HG03520 (cell line): ENCODE results near the gene ANO10.

ENCODE experiments used
- ATAC-seq: cut with Tn5 transposase; IDR thresholded peaks from one replicate; pipeline ENCODE4 v1.9.1; 2021; ENCODE audit warnings: mild to moderate bottlenecking, moderate library complexity; ENCODE audit not compliant: unreplicated experiment

Gene ANO10

GRCh38 chr3:43426388-43426787, 195.4 kb downstream of the ANO10 start:
- no peak for ATAC-seq

DNA sequence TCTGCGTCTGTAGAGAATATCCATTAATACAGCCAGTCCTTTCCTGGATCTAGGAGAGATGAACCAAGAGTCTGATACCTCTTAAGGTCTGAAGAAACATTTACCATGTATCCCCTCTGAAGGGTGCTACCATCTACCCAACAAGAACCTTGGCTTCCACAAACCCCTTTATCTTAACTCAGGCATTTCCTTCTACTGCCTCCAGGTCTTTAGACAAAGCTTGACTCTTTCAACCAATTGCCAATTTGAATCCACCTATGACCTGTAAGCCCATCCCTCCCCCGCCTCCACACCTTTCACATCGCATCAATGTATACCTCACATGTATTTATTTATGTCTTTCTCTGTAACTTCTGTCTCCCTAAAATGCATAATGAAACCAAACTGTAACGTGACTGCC, 196.0 kb downstream of the ANO10 start:
- no peak for ATAC-seq

DNA sequence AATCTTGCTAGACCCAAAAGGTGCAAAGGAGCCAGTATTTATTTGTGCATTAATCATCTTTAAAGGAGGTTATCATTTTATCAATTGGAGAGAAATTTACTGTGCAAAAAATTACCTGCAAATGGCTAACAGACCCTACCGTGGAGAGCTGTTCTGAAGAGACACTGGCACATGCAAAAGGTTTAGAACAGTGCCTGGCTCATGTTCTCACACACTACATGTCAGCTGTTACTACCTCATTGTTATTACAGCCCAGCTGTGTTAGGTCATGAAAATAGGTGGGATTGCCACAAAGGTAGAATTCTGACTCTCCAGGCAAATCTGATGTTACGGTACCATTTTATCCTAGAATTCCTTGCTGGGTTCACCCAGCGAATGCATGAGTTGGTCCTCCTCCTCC, 198.2 kb downstream of the ANO10 start:
- no peak for ATAC-seq

- ATAC-seq = no peak
Measured at GRCh38 chr3:43423142-43423541, 198.7 kb downstream of the ANO10 start.

DNA sequence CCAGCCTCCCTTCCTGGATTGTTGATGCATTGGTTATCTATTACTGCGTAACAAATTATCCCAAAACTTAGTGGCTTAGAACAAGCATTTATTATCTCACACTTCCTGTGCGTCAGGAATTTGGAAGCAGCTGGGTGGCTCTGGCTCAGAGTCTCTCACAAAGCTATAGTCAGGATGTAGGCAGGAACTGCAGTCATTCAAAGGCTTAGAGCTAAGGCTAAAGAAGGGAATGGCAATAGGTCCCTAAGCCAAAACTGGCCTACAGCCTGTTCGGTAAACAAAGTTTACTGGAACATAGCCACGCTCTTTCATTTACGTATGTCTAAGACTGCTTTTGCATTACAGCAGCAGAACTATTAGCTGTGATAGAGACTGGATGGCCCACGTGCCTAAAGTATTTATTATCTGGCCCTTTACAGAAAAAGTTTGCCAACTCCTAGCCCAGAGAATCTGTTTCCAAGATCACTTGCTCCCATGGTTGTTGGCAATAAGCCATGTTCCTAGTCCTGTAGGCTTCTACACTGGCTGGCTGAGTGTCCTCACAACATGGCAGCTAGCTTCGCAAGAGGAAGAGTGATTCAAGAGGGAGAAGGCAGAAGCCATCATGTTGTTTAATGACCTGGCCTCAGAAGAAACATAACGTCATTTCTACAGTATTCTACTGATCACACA, 203.1 kb downstream of the ANO10 start:
- ATAC-seq = no peak

DNA sequence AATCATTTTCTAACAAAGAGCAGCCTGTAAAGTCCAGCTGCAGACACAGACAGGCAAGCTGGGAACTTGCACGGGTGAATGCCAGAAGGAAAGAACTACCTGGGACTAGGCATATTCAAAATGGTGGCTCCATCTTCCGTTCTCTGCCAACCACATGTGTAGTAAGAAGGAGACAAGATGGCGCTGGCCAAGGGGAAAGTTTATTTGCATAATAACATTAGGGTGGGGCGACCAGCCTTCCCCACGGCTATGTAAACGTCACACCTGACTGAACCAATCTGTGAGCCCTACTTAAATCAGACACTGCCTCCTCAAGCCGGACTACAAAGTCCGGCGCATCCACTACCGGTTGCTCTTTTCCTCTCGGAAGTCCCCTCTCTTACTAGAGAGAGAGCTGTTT, 204.7 kb downstream of the ANO10 start:
- no peak for ATAC-seq

GRCh38 chr3:43415088-43415487, 206.7 kb downstream of the ANO10 start:
- no peak for ATAC-seq

DNA sequence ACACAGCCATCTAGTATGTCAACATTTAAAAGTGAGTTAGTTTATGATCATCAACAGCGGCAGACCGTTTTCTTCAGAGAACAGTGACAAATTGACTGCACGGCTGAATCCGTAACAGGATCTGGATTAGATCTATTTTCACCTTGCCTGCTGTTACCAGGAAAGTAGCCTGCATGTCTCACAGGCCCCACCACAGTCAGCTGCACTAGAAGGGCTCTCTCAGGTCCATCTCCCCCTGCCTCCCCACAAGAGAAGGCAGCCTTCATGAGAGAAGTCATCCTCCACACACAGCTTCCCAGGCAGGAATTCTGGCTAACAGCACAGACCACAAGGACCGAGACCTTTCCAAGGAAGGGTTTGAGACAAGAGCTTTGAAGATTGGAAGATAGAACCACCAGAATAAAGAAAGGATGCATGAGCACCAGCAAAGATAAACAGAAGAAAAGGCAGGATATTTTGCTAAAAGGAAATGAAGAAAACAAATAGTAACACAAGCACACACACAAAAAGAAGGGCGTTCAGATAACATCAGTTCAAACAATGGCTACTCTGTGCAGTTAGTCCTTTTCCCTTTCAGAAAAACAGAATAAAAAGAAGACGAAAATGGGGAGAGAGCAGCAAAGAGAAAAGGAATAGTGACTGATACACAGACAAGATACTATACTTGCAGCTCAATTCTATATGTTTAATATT, 208.0 kb downstream of the ANO10 start:
- ATAC-seq = no peak

- no peak for ATAC-seq
Measured at GRCh38 chr3:43411429-43411828, 210.4 kb downstream of the ANO10 start.

DNA sequence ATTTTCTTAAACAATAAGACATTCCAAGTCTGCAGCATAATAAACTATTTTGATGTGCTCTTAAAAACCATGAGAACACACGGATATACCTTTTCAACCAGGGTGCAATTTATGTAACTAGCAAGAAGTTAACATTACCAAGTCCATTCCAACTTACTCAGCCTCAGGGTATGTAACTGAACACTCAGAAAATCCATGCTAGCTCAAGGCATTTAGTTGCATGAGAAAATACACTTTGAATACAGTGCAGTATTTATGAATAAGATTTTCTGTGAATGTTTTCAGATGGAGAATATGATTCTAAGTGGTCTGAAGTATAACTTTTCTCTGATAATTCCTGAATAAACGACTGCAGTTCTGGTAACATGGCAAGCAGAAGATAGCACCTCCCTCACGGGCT, 211.2 kb downstream of the ANO10 start:
- ATAC-seq = no peak

DNA sequence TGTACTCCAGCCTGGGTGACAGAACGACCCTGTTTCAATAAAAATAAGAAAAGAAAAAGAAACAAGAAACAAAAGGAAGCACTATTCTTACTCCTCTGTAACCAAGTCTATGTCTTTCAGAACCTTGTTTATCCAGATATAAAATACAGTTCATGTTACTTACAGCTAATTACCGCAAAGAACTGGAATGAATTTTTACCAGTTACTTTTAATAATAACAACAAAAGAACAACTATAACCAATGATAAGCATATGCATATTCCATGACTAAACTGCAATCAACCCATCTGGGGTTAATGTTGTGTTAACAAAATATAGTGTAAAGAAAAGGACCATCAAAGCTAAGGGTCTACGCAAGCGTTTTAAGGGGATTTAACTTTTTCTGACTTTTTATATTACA, 212.3 kb downstream of the ANO10 start:
- ATAC-seq = no peak

DNA sequence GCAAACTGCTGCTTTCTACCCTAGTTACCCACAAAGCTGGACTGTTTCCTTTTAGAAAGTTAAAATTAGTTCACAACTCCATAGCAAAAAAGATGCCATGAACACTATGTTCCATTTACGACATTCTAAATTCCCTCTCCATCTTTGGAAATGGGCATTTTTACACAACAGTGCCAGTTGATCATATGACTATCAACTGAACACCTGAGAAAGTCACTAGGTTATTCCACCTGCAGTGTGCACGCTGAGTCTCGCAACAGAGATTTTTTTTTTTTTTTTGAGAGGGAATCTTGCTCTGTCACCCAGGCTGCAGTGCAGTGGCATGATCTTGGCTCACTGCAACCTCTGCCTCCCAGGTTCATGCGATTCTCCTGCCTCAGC, 215.2 kb downstream of the ANO10 start:
- ATAC-seq = no peak

- no peak for ATAC-seq
Measured at GRCh38 chr3:43405888-43406642, 215.7 kb downstream of the ANO10 start.

DNA sequence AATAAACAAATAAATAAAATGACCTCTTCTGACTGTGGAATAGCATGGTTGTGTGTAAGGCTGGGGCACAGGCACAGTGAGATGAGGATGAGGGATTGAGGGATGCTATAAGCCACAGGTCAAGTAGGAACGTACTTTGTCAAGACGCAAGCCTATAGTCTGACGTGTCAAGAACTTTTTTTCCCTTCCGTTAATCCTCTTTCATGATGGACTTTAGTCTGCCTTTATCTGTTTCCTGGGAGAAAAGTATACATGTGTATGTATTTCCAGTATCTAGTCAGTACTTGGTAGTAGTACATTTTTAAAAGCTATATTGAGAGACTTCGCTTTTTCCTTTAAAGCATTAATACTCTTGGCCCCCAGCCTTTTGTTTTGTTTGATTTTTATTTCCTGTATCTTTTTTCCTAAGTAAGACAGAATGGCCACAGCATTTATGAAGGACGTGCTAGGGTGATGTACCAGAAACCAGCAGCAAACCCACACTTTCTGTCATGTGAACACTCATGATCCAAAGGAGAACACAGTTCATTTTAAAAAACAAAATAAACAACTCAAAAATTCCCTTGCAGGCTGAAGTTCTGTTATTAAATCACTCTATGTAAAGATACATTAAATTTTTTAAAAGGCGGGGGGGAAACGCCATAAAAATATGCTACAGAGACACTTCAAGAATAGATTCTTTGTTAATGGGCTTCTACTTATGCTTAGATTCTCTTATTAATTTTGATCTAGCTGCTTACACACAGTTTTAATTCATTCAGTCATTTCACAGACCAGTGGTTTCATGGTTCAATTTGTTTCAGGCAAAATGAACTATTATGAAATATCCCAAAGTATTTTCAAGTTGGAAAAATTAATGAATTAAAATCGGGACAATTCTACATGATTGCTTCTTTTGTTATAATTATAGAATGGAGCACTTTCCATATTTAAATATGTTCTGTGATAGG, 220.8 kb downstream of the ANO10 start:
- ATAC-seq = no peak

DNA sequence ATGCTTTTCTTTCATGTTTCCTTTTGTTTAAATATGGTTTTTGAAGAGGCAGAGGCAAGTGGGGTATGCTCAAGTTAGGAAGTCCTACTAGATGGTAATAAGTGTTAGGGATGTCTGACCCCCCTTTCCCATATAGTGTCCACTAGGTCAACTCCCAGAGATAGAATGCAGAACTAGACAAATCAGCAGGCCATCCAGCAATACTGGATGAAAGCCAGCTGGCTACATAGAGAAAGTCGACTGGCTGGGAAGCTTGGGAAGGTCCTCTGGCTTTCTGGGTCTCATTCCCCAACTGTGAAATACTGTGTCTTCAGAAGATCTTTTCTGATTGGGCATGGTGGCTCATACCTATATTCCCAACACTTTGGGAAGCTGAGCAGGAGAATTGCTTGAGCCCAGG, 221.6 kb downstream of the ANO10 start:
- no peak for ATAC-seq

- ATAC-seq = no peak
Measured at GRCh38 chr3:43399034-43399433, 222.8 kb downstream of the ANO10 start.

GRCh38 chr3:43394041-43394554, 227.7 kb downstream of the ANO10 start:
- no peak for ATAC-seq

- ATAC-seq = no peak
Measured at GRCh38 chr3:43391621-43392020, 230.2 kb downstream of the ANO10 start.

DNA sequence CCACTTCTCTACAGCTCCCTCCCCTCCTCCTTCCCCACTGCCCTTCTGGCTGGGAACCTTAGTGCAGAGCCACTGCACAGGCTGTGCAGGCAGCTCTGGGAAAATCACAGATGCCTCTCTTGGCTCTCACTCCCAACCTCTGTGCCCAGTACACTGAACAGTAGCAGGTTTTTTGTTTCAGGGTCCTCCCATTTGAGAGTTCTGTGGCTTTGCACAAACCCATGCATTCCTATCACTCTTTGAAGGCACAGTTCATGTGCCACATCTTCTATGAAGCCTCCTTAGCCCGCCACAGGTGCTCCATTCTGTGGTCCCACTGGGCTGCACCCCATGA, 231.6 kb downstream of the ANO10 start:
- no peak for ATAC-seq

GRCh38 chr3:43389388-43390254, 232.2 kb downstream of the ANO10 start:
- peak; percentile 59 for ATAC-seq
